HG02588 (cell line): ENCODE measurements around the gene CHST4.
"Not testable (repeated sequence)": the region's sequence is repeated elsewhere in the genome, so short reads cannot be mapped to it uniquely, and the experiment has no call there.

ENCODE experiments used
- ATAC-seq: cut with Tn5 transposase; IDR thresholded peaks from one replicate; pipeline ENCODE4 v1.9.1; 2021; ENCODE audit warnings: mild to moderate bottlenecking, moderate library complexity; ENCODE audit not compliant: unreplicated experiment

The CHST4 gene

GRCh38 chr16:71526111-71526631, at the start of gene CHST4:
CHST4 (plus strand) TSS chr16:71526426; CDS start chr16:71536678, 10,252 bp downstream.
- peak; percentile 54 for ATAC-seq

- ATAC-seq = no peak
Observed at GRCh38 chr16:71476457-71477124, 49.6 kb upstream of the CHST4 start.

- no peak for ATAC-seq
Observed at GRCh38 chr16:71479420-71479819, 46.8 kb upstream of the CHST4 start.

GRCh38 chr16:71480956-71481355, 45.3 kb upstream of the CHST4 start:
- ATAC-seq = no peak

- no peak for ATAC-seq
Observed at GRCh38 chr16:71482569-71482968, 43.7 kb upstream of the CHST4 start.

GRCh38 chr16:71484006-71484893, 42.0 kb upstream of the CHST4 start:
- peak; percentile 85 for ATAC-seq

GRCh38 chr16:71489122-71489521, 37.1 kb upstream of the CHST4 start, which contains the start of gene ZNF19:
ZNF19 (minus strand) TSS chr16:71489324; CDS start chr16:71482114, 7,210 bp downstream.
- no peak for ATAC-seq

- ATAC-seq = no peak
Observed at GRCh38 chr16:71490361-71490760, 35.9 kb upstream of the CHST4 start.

- ATAC-seq = no peak
Observed at GRCh38 chr16:71491054-71491453, 35.2 kb upstream of the CHST4 start.

GRCh38 chr16:71492786-71493185, 33.4 kb upstream of the CHST4 start:
- ATAC-seq = no peak

GRCh38 chr16:71493213-71493612, 33.0 kb upstream of the CHST4 start:
- no peak for ATAC-seq

- no peak for ATAC-seq
Observed at GRCh38 chr16:71498031-71498430, 28.2 kb upstream of the CHST4 start.

GRCh38 chr16:71499775-71500364, 26.4 kb upstream of the CHST4 start:
- no peak for ATAC-seq

- ATAC-seq = no peak
Observed at GRCh38 chr16:71500964-71501363, 25.3 kb upstream of the CHST4 start.

- ATAC-seq = no peak
Observed at GRCh38 chr16:71501547-71501946, 24.7 kb upstream of the CHST4 start.

- not testable (repeated sequence) for ATAC-seq
Observed at GRCh38 chr16:71504051-71504450, 22.2 kb upstream of the CHST4 start.

- no peak for ATAC-seq
Observed at GRCh38 chr16:71504901-71505300, 21.3 kb upstream of the CHST4 start.

GRCh38 chr16:71507061-71507460, 19.2 kb upstream of the CHST4 start:
- ATAC-seq = no peak

GRCh38 chr16:71513302-71513701, 12.9 kb upstream of the CHST4 start:
- no peak for ATAC-seq

GRCh38 chr16:71514476-71514875, 11.8 kb upstream of the CHST4 start:
- no peak for ATAC-seq

GRCh38 chr16:71515026-71515425, 11.2 kb upstream of the CHST4 start:
- no peak for ATAC-seq
